ENCODE data around the gene MAD2L2. TPM values are rescaled to one million over a fixed set of nuclear protein-coding genes. Genes with fewer than 3 reads are reported as not detected.

Gene MAD2L2
- total RNA-seq, 1 donor from 2014 or later = 30.1 TPM

- H4K20me1 ChIP-seq (ENCODE audit: insufficient read depth, low read length) = peaks cover 5% of the 10 kb centered on the region
- Mint-ChIP-seq H3K9me3 (ENCODE audit: unreplicated experiment) (no peaks in the 10 kb centered on the region), H3K4me1 (ENCODE audit: low read depth, unreplicated experiment) (peaks cover 3% of the 10 kb centered on the region), H3K27me3 (ENCODE audit: low read depth, unreplicated experiment) (peaks cover 13% of the 10 kb centered on the region), H3K27ac (ENCODE audit: unreplicated experiment) (no peak overlapping the region), H3K4me3 (ENCODE audit: unreplicated experiment) (no peak overlapping the region), H3K36me3 (ENCODE audit: low read depth, unreplicated experiment) (no peaks in the 10 kb centered on the region)
- no peak overlapping the region for H3K27ac ChIP-seq (ENCODE audit: low read depth, low read length)
- H3K9ac ChIP-seq (ENCODE audit: low read length) = no peak overlapping the region
- peak overlapping the region; percentile 15 for H3K4me2 ChIP-seq (ENCODE audit: low read length)
- no peaks in the 10 kb centered on the region for H3K9me3 ChIP-seq (ENCODE audit: insufficient read depth, low read depth, low read length)
- H2AFZ ChIP-seq (ENCODE audit: low read depth, low read length) = no peak overlapping the region
- no peaks in the 10 kb centered on the region for H3K36me3 ChIP-seq (ENCODE audit: insufficient read depth, low read length)
- peaks cover 19% of the 10 kb centered on the region for H3K27me3 ChIP-seq (ENCODE audit: insufficient read depth, low read length)
- FAIRE-seq = no peak
- no peak overlapping the region for H3K4me3 ChIP-seq (ENCODE audit: insufficient read depth, low read depth, low read length)
- H3K4me1 ChIP-seq (ENCODE audit: insufficient read depth, low read length) = peaks cover 5% of the 10 kb centered on the region
- no peak for DNase-seq (ENCODE audit: low read depth)
- no peaks in the 10 kb centered on the region for H3K79me2 ChIP-seq (ENCODE audit: insufficient read depth, low read length)
- TF ChIP-seq EZH2 (IDR thresholded peaks at IDR 0.05; ENCODE audit: insufficient read depth, low read length) (no peak), CTCF (IDR thresholded peaks at IDR 0.05; ENCODE audit: insufficient read depth, low read depth, low read length) (no peak)
Observed at GRCh38 chr1:11648732-11649158, 32.2 kb downstream of the MAD2L2 start.

- H3K4me3 ChIP-seq (ENCODE audit: insufficient read depth, low read depth, low read length) = no peak overlapping the region
- no peak overlapping the region for H3K9ac ChIP-seq (ENCODE audit: low read length)
- Mint-ChIP-seq H3K27ac (ENCODE audit: unreplicated experiment) (no peak overlapping the region), H3K9me3 (ENCODE audit: unreplicated experiment) (no peaks in the 10 kb centered on the region), H3K4me3 (ENCODE audit: unreplicated experiment) (no peak overlapping the region), H3K4me1 (ENCODE audit: low read depth, unreplicated experiment) (peaks cover 3% of the 10 kb centered on the region), H3K36me3 (ENCODE audit: low read depth, unreplicated experiment) (no peaks in the 10 kb centered on the region), H3K27me3 (ENCODE audit: low read depth, unreplicated experiment) (peaks cover 13% of the 10 kb centered on the region)
- TF ChIP-seq CTCF (IDR thresholded peaks at IDR 0.05; ENCODE audit: insufficient read depth, low read depth, low read length) (no peak), EZH2 (IDR thresholded peaks at IDR 0.05; ENCODE audit: insufficient read depth, low read length) (no peak)
- H3K4me2 ChIP-seq (ENCODE audit: low read length) = no peak overlapping the region
- peaks cover 22% of the 10 kb centered on the region for H3K27me3 ChIP-seq (ENCODE audit: insufficient read depth, low read length)
- peaks cover 5% of the 10 kb centered on the region for H4K20me1 ChIP-seq (ENCODE audit: insufficient read depth, low read length)
- no peaks in the 10 kb centered on the region for H3K36me3 ChIP-seq (ENCODE audit: insufficient read depth, low read length)
- no peak overlapping the region for H2AFZ ChIP-seq (ENCODE audit: low read depth, low read length)
- H3K9me3 ChIP-seq (ENCODE audit: insufficient read depth, low read depth, low read length) = no peaks in the 10 kb centered on the region
- no peaks in the 10 kb centered on the region for H3K79me2 ChIP-seq (ENCODE audit: insufficient read depth, low read length)
- FAIRE-seq (no peak), DNase-seq (ENCODE audit: low read depth) (no peak)
- H3K4me1 ChIP-seq (ENCODE audit: insufficient read depth, low read length) = peaks cover 3% of the 10 kb centered on the region
- H3K27ac ChIP-seq (ENCODE audit: low read depth, low read length) = no peak overlapping the region
Observed at GRCh38 chr1:11648039-11648438, 32.9 kb downstream of the MAD2L2 start.

- Histone ChIP-seq H3K36me3 (ENCODE audit: insufficient read depth, low read length) (no peaks in the 10 kb centered on the region), H3K27me3 (ENCODE audit: insufficient read depth, low read length) (peaks cover 20% of the 10 kb centered on the region), H2AFZ (ENCODE audit: low read depth, low read length) (no peak overlapping the region), H3K9me3 (ENCODE audit: insufficient read depth, low read depth, low read length) (no peaks in the 10 kb centered on the region), H3K4me1 (ENCODE audit: insufficient read depth, low read length) (peaks cover 3% of the 10 kb centered on the region), H3K4me2 (ENCODE audit: low read length) (no peak overlapping the region), H3K27ac (ENCODE audit: low read depth, low read length) (no peak overlapping the region), H3K79me2 (ENCODE audit: insufficient read depth, low read length) (no peaks in the 10 kb centered on the region), H3K9ac (ENCODE audit: low read length) (no peak overlapping the region), H3K4me3 (ENCODE audit: insufficient read depth, low read depth, low read length) (no peak overlapping the region), H4K20me1 (ENCODE audit: insufficient read depth, low read length) (peaks cover 5% of the 10 kb centered on the region)
- peaks cover under 1% of the 10 kb centered on the region for H3K36me3 Mint-ChIP-seq (ENCODE audit: low read depth, unreplicated experiment)
- H3K4me1 Mint-ChIP-seq (ENCODE audit: low read depth, unreplicated experiment) = peaks cover 3% of the 10 kb centered on the region
- no peak overlapping the region for H3K4me3 Mint-ChIP-seq (ENCODE audit: unreplicated experiment)
- peaks cover 16% of the 10 kb centered on the region for H3K27me3 Mint-ChIP-seq (ENCODE audit: low read depth, unreplicated experiment)
- DNase-seq (ENCODE audit: low read depth) (no peak), FAIRE-seq (no peak)
- TF ChIP-seq CTCF (IDR thresholded peaks at IDR 0.05; ENCODE audit: insufficient read depth, low read depth, low read length) (no peak), EZH2 (IDR thresholded peaks at IDR 0.05; ENCODE audit: insufficient read depth, low read length) (no peak)
- H3K27ac Mint-ChIP-seq (ENCODE audit: unreplicated experiment) = no peak overlapping the region
- H3K9me3 Mint-ChIP-seq (ENCODE audit: unreplicated experiment) = no peaks in the 10 kb centered on the region
Observed at GRCh38 chr1:11647333-11647732, 33.6 kb downstream of the MAD2L2 start.
